ENCODE data around the gene ARMH4.

ARMH4 gene

DNA sequence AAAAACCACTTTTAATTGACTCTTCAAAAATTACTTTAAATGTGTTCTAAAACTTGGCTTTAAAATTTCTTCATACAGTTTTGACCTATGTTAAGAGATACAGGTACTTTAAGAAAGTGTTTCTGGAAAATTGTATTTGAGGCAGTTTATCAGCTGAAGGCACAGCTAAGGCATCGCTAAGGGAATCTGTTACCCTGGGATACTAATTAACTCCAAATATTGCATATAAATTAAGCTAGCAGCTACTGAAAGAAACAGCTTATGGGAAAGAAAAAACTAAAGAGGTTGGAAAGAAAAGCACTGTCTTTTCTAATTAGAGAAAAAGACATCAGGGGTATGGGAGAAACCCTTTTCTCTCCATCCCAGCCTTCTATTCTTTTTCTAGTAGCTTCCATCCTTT lies 152.0 kb downstream of the ARMH4 start:
- no peak overlapping the region for H4K91ac ChIP-seq (ENCODE audit: low read depth, low read length)
- no peak overlapping the region for H2AK5ac ChIP-seq (ENCODE audit: low read length)
- whole genome bisulfite sequencing (ENCODE audit: extremely low coverage, insufficient coverage, insufficient read length) = no CpG with 5 or more reads among the region's 1 CpG
- H3K4me1 ChIP-seq (ENCODE audit: control insufficient read depth in 1 of 2, insufficient read depth in 2 of 2, low read length in 2 of 2) = no peaks in the 10 kb centered on the region
- H3K27me3 ChIP-seq (ENCODE audit: insufficient read depth, low read length) = no peaks in the 10 kb centered on the region
- no peaks in the 10 kb centered on the region for H3K79me2 ChIP-seq (ENCODE audit: control insufficient read depth, insufficient read depth, low read length, poor library complexity)
- no peaks in the 10 kb centered on the region for H3K79me1 ChIP-seq (ENCODE audit: low read length)
- H2BK12ac ChIP-seq (ENCODE audit: low read length) = no peak overlapping the region
- no peak overlapping the region for H3K4ac ChIP-seq (ENCODE audit: low read depth, low read length)
- no peak overlapping the region for H4K12ac ChIP-seq (ENCODE audit: low read depth, low read length)
- no peak overlapping the region for H3K9ac ChIP-seq (ENCODE audit: low read length)
- no peak overlapping the region for H3K14ac ChIP-seq (ENCODE audit: low read length)
- H3K36me3 ChIP-seq (ENCODE audit: control insufficient read depth in 1 of 2, insufficient read depth in 2 of 2, low read length in 2 of 2) = no peaks in the 10 kb centered on the region
- no peak for DNase-seq
- H2BK120ac ChIP-seq (ENCODE audit: insufficient read depth, low read length, poor library complexity) = no peak overlapping the region
- H3K9me3 ChIP-seq (ENCODE audit: insufficient read depth, low read depth, low read length) = no peaks in the 10 kb centered on the region
- H3K27ac ChIP-seq (ENCODE audit: low read depth, low read length) = no peak overlapping the region
- no peak overlapping the region for H2BK5ac ChIP-seq (ENCODE audit: low read depth, low read length, poor library complexity)
- no peak overlapping the region for H3K4me2 ChIP-seq (ENCODE audit: low read length)
- H3K18ac ChIP-seq (ENCODE audit: low read length) = no peak overlapping the region
- H3K4me3 ChIP-seq (ENCODE audit: low read depth, low read length) = no peak overlapping the region
- H4K8ac ChIP-seq (ENCODE audit: low read depth, low read length) = no peak overlapping the region
- no peak overlapping the region for H3K23ac ChIP-seq (ENCODE audit: low read length)
- no peak overlapping the region for H2AFZ ChIP-seq (ENCODE audit: insufficient read depth, low read length, poor library complexity)

GRCh38 chr14:57999471-57999870 lies 152.5 kb downstream of the ARMH4 start:
- H2BK5ac ChIP-seq (ENCODE audit: low read depth, low read length, poor library complexity) = no peak overlapping the region
- H3K23ac ChIP-seq (ENCODE audit: low read length) = no peak overlapping the region
- no peaks in the 10 kb centered on the region for H3K79me1 ChIP-seq (ENCODE audit: low read length)
- no peak overlapping the region for H3K18ac ChIP-seq (ENCODE audit: low read length)
- H3K4me2 ChIP-seq (ENCODE audit: low read length) = no peak overlapping the region
- H3K14ac ChIP-seq (ENCODE audit: low read length) = no peak overlapping the region
- no peak for DNase-seq
- H3K36me3 ChIP-seq (ENCODE audit: control insufficient read depth in 1 of 2, insufficient read depth in 2 of 2, low read length in 2 of 2) = no peaks in the 10 kb centered on the region
- no peak overlapping the region for H4K91ac ChIP-seq (ENCODE audit: low read depth, low read length)
- H3K4me3 ChIP-seq (ENCODE audit: low read depth, low read length) = no peak overlapping the region
- H3K4ac ChIP-seq (ENCODE audit: low read depth, low read length) = no peak overlapping the region
- no peaks in the 10 kb centered on the region for H3K79me2 ChIP-seq (ENCODE audit: control insufficient read depth, insufficient read depth, low read length, poor library complexity)
- no peak overlapping the region for H3K27ac ChIP-seq (ENCODE audit: low read depth, low read length)
- no CpG with 5 or more reads among the region's 2 CpGs for WGBS (ENCODE audit: extremely low coverage, insufficient coverage, insufficient read length)
- H2BK12ac ChIP-seq (ENCODE audit: low read length) = no peak overlapping the region
- H4K8ac ChIP-seq (ENCODE audit: low read depth, low read length) = no peak overlapping the region
- H2BK120ac ChIP-seq (ENCODE audit: insufficient read depth, low read length, poor library complexity) = no peak overlapping the region
- no peaks in the 10 kb centered on the region for H3K27me3 ChIP-seq (ENCODE audit: insufficient read depth, low read length)
- H2AFZ ChIP-seq (ENCODE audit: insufficient read depth, low read length, poor library complexity) = no peak overlapping the region
- H3K9me3 ChIP-seq (ENCODE audit: insufficient read depth, low read depth, low read length) = no peaks in the 10 kb centered on the region
- no peaks in the 10 kb centered on the region for H3K4me1 ChIP-seq (ENCODE audit: control insufficient read depth in 1 of 2, insufficient read depth in 2 of 2, low read length in 2 of 2)
- no peak overlapping the region for H3K9ac ChIP-seq (ENCODE audit: low read length)
- no peak overlapping the region for H2AK5ac ChIP-seq (ENCODE audit: low read length)
- H4K12ac ChIP-seq (ENCODE audit: low read depth, low read length) = no peak overlapping the region

DNA sequence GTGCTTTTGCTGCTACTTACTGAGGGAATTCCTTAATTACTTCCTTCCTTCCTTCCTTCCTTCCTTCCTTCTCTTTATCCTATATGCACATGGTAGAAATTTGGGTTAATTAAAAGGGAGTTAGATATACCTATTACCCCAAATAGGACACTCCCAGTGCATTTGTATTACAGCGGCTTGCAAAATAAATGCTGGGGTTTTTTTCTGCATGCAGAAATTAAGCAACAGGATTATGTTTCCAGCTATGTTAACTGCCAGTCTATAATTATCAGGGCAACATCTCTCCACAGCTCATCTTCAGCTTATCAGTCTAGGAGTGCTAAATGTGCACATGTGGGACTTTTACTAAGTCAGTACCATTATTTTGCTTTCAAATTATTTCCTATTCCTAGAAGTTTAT lies 153.2 kb downstream of the ARMH4 start:
- Histone ChIP-seq H3K4me3 (ENCODE audit: low read depth, low read length) (no peak overlapping the region), H2AK5ac (ENCODE audit: low read length) (no peak overlapping the region), H3K9ac (ENCODE audit: low read length) (no peak overlapping the region), H3K36me3 (ENCODE audit: control insufficient read depth in 1 of 2, insufficient read depth in 2 of 2, low read length in 2 of 2) (no peaks in the 10 kb centered on the region), H4K91ac (ENCODE audit: low read depth, low read length) (no peak overlapping the region), H4K8ac (ENCODE audit: low read depth, low read length) (no peak overlapping the region), H2AFZ (ENCODE audit: insufficient read depth, low read length, poor library complexity) (no peak overlapping the region), H3K27me3 (ENCODE audit: insufficient read depth, low read length) (no peaks in the 10 kb centered on the region), H4K12ac (ENCODE audit: low read depth, low read length) (no peak overlapping the region), H2BK12ac (ENCODE audit: low read length) (no peak overlapping the region), H3K79me1 (ENCODE audit: low read length) (no peaks in the 10 kb centered on the region), H2BK5ac (ENCODE audit: low read depth, low read length, poor library complexity) (no peak overlapping the region), H3K9me3 (ENCODE audit: insufficient read depth, low read depth, low read length) (no peaks in the 10 kb centered on the region), H3K4me1 (ENCODE audit: control insufficient read depth in 1 of 2, insufficient read depth in 2 of 2, low read length in 2 of 2) (no peaks in the 10 kb centered on the region), H3K4me2 (ENCODE audit: low read length) (no peak overlapping the region), H3K27ac (ENCODE audit: low read depth, low read length) (no peak overlapping the region), H3K23ac (ENCODE audit: low read length) (no peak overlapping the region), H2BK120ac (ENCODE audit: insufficient read depth, low read length, poor library complexity) (no peak overlapping the region), H3K18ac (ENCODE audit: low read length) (no peak overlapping the region), H3K4ac (ENCODE audit: low read depth, low read length) (no peak overlapping the region), H3K14ac (ENCODE audit: low read length) (no peak overlapping the region), H3K79me2 (ENCODE audit: control insufficient read depth, insufficient read depth, low read length, poor library complexity) (no peaks in the 10 kb centered on the region)
- no peak for DNase-seq
- no CpG with 5 or more reads among the region's 1 CpG for WGBS (ENCODE audit: extremely low coverage, insufficient coverage, insufficient read length)

GRCh38 chr14:57991353-57991752 lies 160.7 kb downstream of the ARMH4 start:
- H3K36me3 ChIP-seq (ENCODE audit: control insufficient read depth in 1 of 2, insufficient read depth in 2 of 2, low read length in 2 of 2) = no peaks in the 10 kb centered on the region
- no peak overlapping the region for H3K4ac ChIP-seq (ENCODE audit: low read depth, low read length)
- H3K79me1 ChIP-seq (ENCODE audit: low read length) = no peaks in the 10 kb centered on the region
- H3K4me3 ChIP-seq (ENCODE audit: low read depth, low read length) = no peak overlapping the region
- H4K8ac ChIP-seq (ENCODE audit: low read depth, low read length) = no peak overlapping the region
- H3K4me2 ChIP-seq (ENCODE audit: low read length) = no peak overlapping the region
- no peak overlapping the region for H2BK5ac ChIP-seq (ENCODE audit: low read depth, low read length, poor library complexity)
- no peak overlapping the region for H4K91ac ChIP-seq (ENCODE audit: low read depth, low read length)
- WGBS (ENCODE audit: extremely low coverage, insufficient coverage, insufficient read length) = no CpG with 5 or more reads among the region's 4 CpGs
- no peaks in the 10 kb centered on the region for H3K79me2 ChIP-seq (ENCODE audit: control insufficient read depth, insufficient read depth, low read length, poor library complexity)
- H2AFZ ChIP-seq (ENCODE audit: insufficient read depth, low read length, poor library complexity) = no peak overlapping the region
- no peak for DNase-seq
- no peak overlapping the region for H3K14ac ChIP-seq (ENCODE audit: low read length)
- H2BK120ac ChIP-seq (ENCODE audit: insufficient read depth, low read length, poor library complexity) = no peak overlapping the region
- no peak overlapping the region for H3K23ac ChIP-seq (ENCODE audit: low read length)
- no peak overlapping the region for H2AK5ac ChIP-seq (ENCODE audit: low read length)
- no peaks in the 10 kb centered on the region for H3K9me3 ChIP-seq (ENCODE audit: insufficient read depth, low read depth, low read length)
- H3K4me1 ChIP-seq (ENCODE audit: control insufficient read depth in 1 of 2, insufficient read depth in 2 of 2, low read length in 2 of 2) = peaks cover 0 to 4% of the 10 kb centered on the region in 2 experiments
- H2BK12ac ChIP-seq (ENCODE audit: low read length) = no peak overlapping the region
- H3K27me3 ChIP-seq (ENCODE audit: insufficient read depth, low read length) = no peaks in the 10 kb centered on the region
- H3K9ac ChIP-seq (ENCODE audit: low read length) = no peak overlapping the region
- H3K18ac ChIP-seq (ENCODE audit: low read length) = no peak overlapping the region
- no peak overlapping the region for H3K27ac ChIP-seq (ENCODE audit: low read depth, low read length)
- no peak overlapping the region for H4K12ac ChIP-seq (ENCODE audit: low read depth, low read length)
